Measurements from ENCODE around the gene C3orf18.

The C3orf18 gene

GRCh38 chr3:50603261-50604109 is 35.9 kb upstream of the C3orf18 start:
- no peak for DNase-seq (ENCODE audit: low read depth)

GRCh38 chr3:50602595-50603191 is 35.1 kb upstream of the C3orf18 start:
- no peak for DNase-seq (ENCODE audit: low read depth)

- peak; percentile 78 for DNase-seq (ENCODE audit: low read depth)
These were observed 33.5 kb upstream of the C3orf18 start for GRCh38 chr3:50600841-50601591.

GRCh38 chr3:50600141-50600753 is 32.7 kb upstream of the C3orf18 start:
- no peak for DNase-seq (ENCODE audit: low read depth)

- no peak for DNase-seq (ENCODE audit: low read depth)
These were observed 32.2 kb upstream of the C3orf18 start for GRCh38 chr3:50599716-50600118.

- no peak for DNase-seq (ENCODE audit: low read depth)
These were observed 31.7 kb upstream of the C3orf18 start for GRCh38 chr3:50599115-50599715.

GRCh38 chr3:50594253-50594785 is 26.8 kb upstream of the C3orf18 start:
- no peak for DNase-seq (ENCODE audit: low read depth)

GRCh38 chr3:50592568-50592967 is 25.0 kb upstream of the C3orf18 start:
- DNase-seq (ENCODE audit: low read depth), result no peak

- DNase-seq (ENCODE audit: low read depth), result no peak
These were observed 23.7 kb upstream of the C3orf18 start for GRCh38 chr3:50591196-50591741.

GRCh38 chr3:50588759-50589433 is 21.3 kb upstream of the C3orf18 start:
- DNase-seq (ENCODE audit: low read depth), result no peak

- DNase-seq (ENCODE audit: low read depth), result no peak
These were observed 20.5 kb upstream of the C3orf18 start for GRCh38 chr3:50587806-50588758.

- no peak for DNase-seq (ENCODE audit: low read depth)
These were observed 19.8 kb upstream of the C3orf18 start for GRCh38 chr3:50587373-50587772.

GRCh38 chr3:50586763-50587070 is 19.2 kb upstream of the C3orf18 start:
- DNase-seq (ENCODE audit: low read depth), result no peak

- no peak for DNase-seq (ENCODE audit: low read depth)
These were observed 18.6 kb upstream of the C3orf18 start for GRCh38 chr3:50585919-50586762.

- DNase-seq (ENCODE audit: low read depth), result no peak
These were observed 16.8 kb upstream of the C3orf18 start for GRCh38 chr3:50584391-50584790.

GRCh38 chr3:50583897-50584296 is 16.4 kb upstream of the C3orf18 start:
- DNase-seq (ENCODE audit: low read depth), result no peak

- no peak for DNase-seq (ENCODE audit: low read depth)
These were observed 14.5 kb upstream of the C3orf18 start for GRCh38 chr3:50582083-50582482.

GRCh38 chr3:50581459-50581842 is 13.9 kb upstream of the C3orf18 start:
- no peak for DNase-seq (ENCODE audit: low read depth)
